HG02970 (cell line): Measurements from ENCODE around the gene RPS27.
"Not testable (repeated sequence)": the region's sequence is repeated elsewhere in the genome, so short reads cannot be mapped to it uniquely, and the experiment has no call there.

Experiments
- ATAC-seq: cut with Tn5 transposase; IDR thresholded peaks from one replicate; pipeline ENCODE4 v1.9.1; 2021; ENCODE audit warnings: mild to moderate bottlenecking, moderate library complexity, moderate number of reproducible peaks; ENCODE audit not compliant: unreplicated experiment, low FRiP score

The RPS27 gene

DNA sequence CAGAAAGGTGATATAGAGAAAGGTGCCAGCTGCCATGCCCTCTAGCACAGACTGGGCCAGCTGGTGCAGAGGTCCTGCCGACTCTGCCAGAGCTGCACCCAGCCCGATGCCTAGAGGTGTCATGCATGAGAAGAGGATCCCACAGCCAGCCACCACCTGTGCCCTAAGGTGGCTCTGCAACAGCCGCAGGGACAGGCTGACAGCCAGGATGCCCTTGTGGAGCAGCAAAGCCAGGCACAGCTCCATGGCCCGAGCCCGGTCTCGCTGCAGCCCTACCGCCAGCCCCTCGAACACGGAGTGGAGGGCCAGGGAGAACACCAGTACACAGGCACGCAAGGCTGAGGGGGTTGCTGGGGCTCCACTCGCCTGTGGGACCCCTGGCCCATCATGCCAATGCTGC lies 30.4 kb upstream of the RPS27 start:
- no peak for ATAC-seq

DNA sequence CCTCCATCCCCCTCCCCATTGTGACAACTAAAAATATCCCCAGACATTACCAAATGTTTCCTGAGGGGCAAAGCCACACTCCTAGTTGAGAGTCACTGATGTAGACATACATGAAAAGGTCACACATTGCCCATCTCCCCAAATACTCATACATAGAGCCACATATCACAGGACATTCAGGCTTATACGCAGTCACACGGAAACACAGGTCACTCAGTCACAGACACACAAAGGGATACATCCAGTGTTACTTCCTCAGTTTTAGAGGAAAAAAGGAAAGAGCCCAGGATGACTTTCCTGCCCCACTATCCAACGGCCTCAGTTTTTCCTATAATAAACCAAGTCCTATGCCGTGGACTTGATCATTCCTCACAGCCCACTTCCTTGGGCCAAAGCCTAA lies 29.1 kb upstream of the RPS27 start:
- no peak for ATAC-seq

- ATAC-seq, result no peak
Observed at GRCh38 chr1:153962088-153963029, 28.2 kb upstream of the RPS27 start.

DNA sequence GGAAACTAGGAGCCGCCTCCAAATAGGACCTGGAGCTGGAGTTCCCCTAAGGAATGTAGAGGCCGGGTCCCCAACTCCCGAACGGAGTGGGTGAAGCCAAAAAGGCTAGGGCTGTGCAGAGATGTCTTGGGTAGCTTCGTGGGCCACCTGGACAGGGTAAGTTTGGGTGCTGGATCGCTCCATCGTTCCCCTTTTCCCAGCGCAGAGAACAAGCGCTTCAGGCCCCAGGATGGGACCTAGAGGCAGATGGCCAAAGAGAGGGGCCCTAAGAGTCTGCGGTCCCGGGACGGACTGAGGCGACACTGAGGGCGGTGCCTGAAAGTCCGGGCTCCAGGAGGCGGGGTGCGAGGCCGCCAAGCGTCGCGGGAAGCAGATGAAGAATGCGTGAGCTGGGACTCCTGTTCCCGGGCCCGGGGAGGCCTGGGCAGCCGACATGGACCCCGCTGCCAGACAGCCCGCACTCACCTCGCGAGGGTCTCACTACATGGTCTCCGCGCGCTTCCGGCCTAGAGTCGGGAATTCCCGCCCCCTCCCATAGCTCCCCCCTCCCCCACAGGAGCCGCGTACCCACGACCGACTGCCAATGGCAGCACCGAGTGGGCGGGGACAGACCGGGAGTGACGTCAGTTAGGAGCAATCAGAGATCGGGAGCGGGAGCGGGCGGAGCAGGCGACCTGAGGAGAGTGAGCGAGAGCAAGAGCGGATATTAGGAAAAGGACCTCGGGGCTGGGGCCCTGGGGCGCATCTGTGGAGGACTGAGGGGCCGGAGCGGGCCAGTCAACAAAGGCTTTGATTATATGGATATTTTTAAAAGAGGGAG lies 27.3 kb upstream of the RPS27 start, which contains the start of gene SLC39A1:
Gene SLC39A1 (minus strand): TSS at position 508 of the 820 bp plus-strand sequence. CDS start 822 bp downstream, outside the sequence.
- ATAC-seq, result peak; percentile 31

DNA sequence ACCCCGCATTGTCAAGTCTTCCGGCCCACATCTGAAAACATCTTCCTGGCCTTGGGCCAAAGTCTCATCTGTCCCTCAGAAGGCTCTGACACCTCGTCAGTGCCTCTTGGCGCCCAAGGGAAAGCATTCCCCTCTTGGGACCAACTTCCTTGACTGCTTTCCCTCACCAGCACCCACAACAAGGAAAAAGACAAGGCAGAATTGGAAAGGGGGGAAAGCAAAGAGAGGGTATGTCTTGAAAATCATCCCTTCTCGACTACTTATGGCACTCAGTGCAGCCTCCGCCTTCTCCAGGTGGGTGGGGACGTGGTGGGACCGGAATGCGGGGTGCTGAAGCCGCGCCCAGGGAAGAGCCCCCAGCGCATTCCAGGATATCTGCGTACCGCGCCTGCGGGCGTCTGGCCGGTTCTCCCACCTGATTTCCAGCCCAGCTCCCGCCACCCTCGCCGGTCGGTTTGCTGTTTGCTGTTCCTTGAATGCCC lies 26.7 kb upstream of the RPS27 start:
- no peak for ATAC-seq

DNA sequence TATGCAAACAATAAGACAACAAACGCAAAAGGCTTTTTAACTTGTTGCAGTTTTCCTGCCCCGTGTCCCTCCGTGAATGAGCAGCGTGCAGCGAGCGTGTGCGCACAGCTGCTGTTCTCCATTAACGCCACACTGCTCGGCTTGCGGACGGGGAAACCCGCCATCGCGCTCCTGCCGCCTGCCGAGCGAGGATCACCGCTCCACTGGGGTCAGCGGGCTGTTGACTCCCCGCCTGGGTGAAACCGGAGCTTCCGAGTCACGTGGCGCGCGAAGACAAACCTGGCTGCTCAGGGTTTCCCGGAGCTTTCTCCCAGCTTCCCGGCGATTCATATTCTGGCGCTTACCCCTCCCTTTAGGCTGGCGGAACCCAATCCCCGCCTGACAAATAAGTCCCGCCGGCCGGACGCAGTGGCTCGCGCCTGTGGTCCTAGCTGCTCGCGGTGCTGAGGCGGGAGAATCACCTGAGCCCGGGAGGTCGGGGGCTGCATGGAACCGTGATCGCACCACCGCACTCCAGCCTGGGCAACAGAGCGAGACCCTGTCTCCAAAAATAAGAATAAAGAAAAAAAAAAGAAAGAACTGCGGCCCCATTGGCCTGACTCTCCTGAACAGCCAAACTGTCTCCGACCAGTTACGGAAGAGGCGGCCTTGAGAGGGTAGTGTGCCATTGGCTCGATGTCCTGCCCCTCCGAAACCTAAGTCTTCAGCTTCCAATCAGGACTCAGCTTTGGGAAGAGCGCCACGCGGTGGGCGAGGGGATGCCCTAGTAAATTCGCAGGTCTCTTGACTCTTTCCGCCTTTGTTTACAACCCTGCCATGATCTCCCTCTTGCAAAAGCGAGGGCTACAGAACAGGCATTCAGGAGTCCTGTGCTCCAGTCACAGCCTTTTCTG lies 23.2 kb upstream of the RPS27 start, which contains the start of gene CREB3L4:
Gene CREB3L4 (plus strand): TSS at position 796 of the 893 bp plus-strand sequence. CDS start 624 bp downstream, outside the sequence.
- peak; percentile 60 for ATAC-seq

GRCh38 chr1:153968000-153968363 lies 22.6 kb upstream of the RPS27 start:
- ATAC-seq, result no peak

DNA sequence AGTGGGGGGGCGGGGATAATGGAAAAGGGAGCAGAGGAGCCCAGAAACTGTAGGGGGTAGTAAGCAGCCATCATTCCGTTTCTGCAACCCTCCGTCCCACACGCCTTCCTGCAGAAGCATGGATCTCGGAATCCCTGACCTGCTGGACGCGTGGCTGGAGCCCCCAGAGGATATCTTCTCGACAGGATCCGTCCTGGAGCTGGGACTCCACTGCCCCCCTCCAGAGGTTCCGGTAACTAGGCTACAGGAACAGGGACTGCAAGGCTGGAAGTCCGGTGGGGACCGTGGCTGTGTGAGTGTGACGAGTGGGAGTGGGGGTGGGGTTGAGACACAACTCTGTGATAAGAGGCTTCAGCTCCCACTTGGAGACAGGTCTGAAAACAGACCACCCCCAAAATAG lies 22.2 kb upstream of the RPS27 start:
- no peak for ATAC-seq

- no peak for ATAC-seq
Observed at GRCh38 chr1:153968972-153969371, 21.6 kb upstream of the RPS27 start.

DNA sequence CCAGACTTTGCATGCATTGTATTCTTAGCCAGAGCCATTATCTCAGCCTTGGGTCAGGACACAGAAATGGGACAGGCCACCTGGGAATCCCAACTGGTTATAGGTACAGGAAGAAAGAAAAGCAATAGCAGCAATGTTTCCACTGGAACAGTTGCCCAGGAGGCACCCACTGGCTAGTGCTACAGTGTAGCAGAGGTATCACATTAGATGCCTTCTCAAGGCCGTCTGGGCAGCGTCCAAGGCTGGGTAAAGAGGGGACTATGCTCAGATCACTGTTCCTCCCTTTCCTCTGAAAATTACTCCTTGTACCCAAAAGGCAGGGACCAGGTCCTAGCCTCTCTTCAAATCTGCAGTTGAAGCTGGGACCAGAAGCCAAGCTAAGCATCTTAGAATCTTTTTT lies 20.2 kb upstream of the RPS27 start:
- no peak for ATAC-seq

- no peak for ATAC-seq
Observed at GRCh38 chr1:153973071-153973470, 17.5 kb upstream of the RPS27 start.

- ATAC-seq, result no peak
Observed at GRCh38 chr1:153973525-153973924, 17.0 kb upstream of the RPS27 start.

DNA sequence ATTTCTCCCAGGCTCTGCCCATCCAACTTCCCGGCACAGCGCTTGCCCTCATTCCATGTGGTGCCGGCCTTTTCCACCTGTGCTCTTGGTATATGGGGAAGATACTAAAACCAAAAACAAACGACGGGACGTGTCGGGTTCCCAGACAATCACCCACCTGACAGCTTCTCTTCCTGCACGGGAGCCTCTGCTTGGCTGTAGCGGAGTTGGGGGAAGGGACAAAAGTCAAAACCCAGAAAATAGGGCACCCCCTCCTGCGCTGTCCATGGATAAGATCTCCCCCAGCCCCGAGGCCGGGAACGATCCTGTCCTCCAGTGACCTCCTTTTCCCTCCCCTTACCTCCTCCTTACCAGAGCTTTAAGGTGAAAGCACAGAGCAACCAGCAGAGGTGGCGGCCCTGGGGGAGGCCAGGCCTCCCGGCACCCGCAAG lies 13.7 kb upstream of the RPS27 start:
- ATAC-seq, result no peak

- peak; percentile 70 for ATAC-seq
Observed at GRCh38 chr1:153977250-153978240, 13.0 kb upstream of the RPS27 start, which contains the start of gene JTB. JTB (minus strand) TSS chr1:153977674; CDS start chr1:153977252, 422 bp downstream.

DNA sequence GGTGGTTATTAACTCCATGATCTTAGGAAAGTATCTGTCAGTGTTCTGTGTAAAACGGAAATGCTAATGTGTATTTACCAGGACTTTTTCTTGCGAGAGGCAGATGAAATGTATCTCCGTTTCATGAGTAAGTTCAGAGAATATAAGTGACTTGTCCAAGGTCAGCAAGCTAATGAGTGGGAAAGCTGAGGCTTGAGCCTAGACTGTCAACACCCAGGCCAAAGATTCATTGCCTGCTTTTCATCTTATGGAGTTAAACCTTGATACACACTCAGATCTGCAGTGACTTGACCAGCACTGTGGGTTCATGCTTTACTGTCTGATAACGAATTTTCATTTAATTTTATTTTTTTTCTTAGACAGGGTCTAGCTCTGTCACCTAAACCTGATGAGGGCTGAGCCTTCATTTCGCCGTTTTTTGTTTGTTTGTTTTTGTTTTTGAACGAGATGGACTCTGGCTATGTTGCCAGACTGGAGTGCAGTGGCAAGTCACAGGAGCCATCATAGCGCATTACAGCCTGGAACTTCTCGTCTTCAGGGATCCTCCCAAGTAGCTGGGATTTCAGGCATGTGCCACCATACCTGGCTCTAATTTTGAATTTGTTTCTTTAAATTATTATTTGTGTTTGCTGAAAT lies 12.2 kb upstream of the RPS27 start:
- ATAC-seq, result no peak

- ATAC-seq, result not testable (repeated sequence)
Observed at GRCh38 chr1:153979091-153979490, 11.5 kb upstream of the RPS27 start.

GRCh38 chr1:153981735-153982134 lies 8.8 kb upstream of the RPS27 start:
- ATAC-seq, result not testable (repeated sequence)
